K562 (cell line): ENCODE results near the gene IQCF6.

Source experiments
- HNRNPUL1 ChIP-seq: fragments of 200-400 bp; formaldehyde crosslinking; IDR thresholded peaks from 2 replicates; pipeline ENCODE4 v1.6.1; 2017; ENCODE audit warnings: low read length
- KLF10 ChIP-seq: fragments of 250-450 bp; sonication (Bioruptor Pico); IDR thresholded peaks from 2 replicates; pipeline ENCODE4 v1.6.1; 2021; ENCODE audit warnings: matching md5 sums
- POLR2A ChIP-seq: fragments of 450-650 bp; conservative IDR thresholded peaks from 2 replicates; pipeline ENCODE4 v1.6.1; 2016
- ZNF347 ChIP-seq: fragments of 450-650 bp; formaldehyde crosslinking; IDR thresholded peaks from 2 replicates; pipeline ENCODE4 v1.4.0; 2020; ENCODE audit warnings: low read depth, mild to moderate bottlenecking, moderate library complexity
- ZNF644 ChIP-seq: fragments of 200-800 bp; sonication (Bioruptor generic); IDR thresholded peaks from 2 replicates; pipeline ENCODE4 v1.6.1; 2016; ENCODE audit warnings: low read depth, missing genetic modification characterization, missing compliant biosample characterization

DNA sequence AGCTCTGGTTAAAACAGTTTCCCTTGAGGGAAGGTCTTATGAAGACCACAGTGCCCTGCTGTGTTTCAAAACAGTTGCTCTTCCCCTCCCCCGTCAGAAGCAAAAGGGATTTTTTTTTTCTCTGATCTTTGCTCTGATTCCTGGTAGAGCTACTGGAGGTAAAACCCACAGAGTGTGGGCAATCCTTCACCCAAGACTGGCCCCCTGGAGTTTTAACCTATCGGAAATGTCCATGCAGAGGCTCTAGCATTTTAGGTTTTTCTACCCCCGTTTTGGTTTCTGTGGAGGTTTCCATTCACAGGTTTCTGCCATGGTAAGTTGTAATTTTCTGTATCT lies 44.5 kb downstream of the IQCF6 start:
- TF ChIP-seq HNRNPUL1 (no peak), POLR2A (no peak), KLF10 (CRISPR knock-in tag) (no peak), ZNF347 (no peak), ZNF644 (tag) (no peak)
